HG03025 (cell line): ENCODE measurements around the gene CHI3L1.

Experiments
- ATAC-seq: cut with Tn5 transposase; IDR thresholded peaks from one replicate; pipeline ENCODE4 v1.9.1; 2021; ENCODE audit warnings: mild to moderate bottlenecking, moderate library complexity; ENCODE audit not compliant: unreplicated experiment, low FRiP score

Gene CHI3L1

GRCh38 chr1:203170625-203171330 is 15.7 kb downstream of the CHI3L1 start:
- ATAC-seq, result no peak

- no peak for ATAC-seq
These were observed 16.6 kb downstream of the CHI3L1 start for GRCh38 chr1:203169770-203170520.

GRCh38 chr1:203168991-203169390 is 17.5 kb downstream of the CHI3L1 start:
- ATAC-seq, result no peak

GRCh38 chr1:203168256-203168786 is 18.2 kb downstream of the CHI3L1 start:
- ATAC-seq, result no peak

GRCh38 chr1:203167913-203168200 is 18.6 kb downstream of the CHI3L1 start:
- no peak for ATAC-seq

- ATAC-seq, result no peak
These were observed 19.2 kb downstream of the CHI3L1 start for GRCh38 chr1:203167026-203167912.

- no peak for ATAC-seq
These were observed 20.1 kb downstream of the CHI3L1 start for GRCh38 chr1:203166192-203166940.

GRCh38 chr1:203165800-203166161 is 20.7 kb downstream of the CHI3L1 start:
- no peak for ATAC-seq

GRCh38 chr1:203165101-203165799 is 21.3 kb downstream of the CHI3L1 start:
- ATAC-seq, result no peak

GRCh38 chr1:203163891-203164635 is 22.4 kb downstream of the CHI3L1 start:
- no peak for ATAC-seq

GRCh38 chr1:203162403-203162802 is 24.1 kb downstream of the CHI3L1 start:
- ATAC-seq, result no peak

- no peak for ATAC-seq
These were observed 24.8 kb downstream of the CHI3L1 start for GRCh38 chr1:203161703-203162102.

- no peak for ATAC-seq
These were observed 25.3 kb downstream of the CHI3L1 start for GRCh38 chr1:203161175-203161574.

GRCh38 chr1:203159844-203160243 is 26.7 kb downstream of the CHI3L1 start:
- ATAC-seq, result no peak

GRCh38 chr1:203158960-203159665 is 27.4 kb downstream of the CHI3L1 start:
- ATAC-seq, result no peak

- ATAC-seq, result no peak
These were observed 28.1 kb downstream of the CHI3L1 start for GRCh38 chr1:203158423-203158822.

GRCh38 chr1:203156280-203156679 is 30.2 kb downstream of the CHI3L1 start:
- ATAC-seq, result no peak

GRCh38 chr1:203153989-203154821 is 32.3 kb downstream of the CHI3L1 start:
- ATAC-seq, result no peak
